Activated naive CD8-positive, alpha-beta T cell treated with anti-CD3 and anti-CD28 coated beads for 36 hours (primary cell): Measurements from ENCODE around the gene FBXO21. TPM values are rescaled to one million over a fixed set of nuclear protein-coding genes. Genes with fewer than 3 reads are reported as not detected.

Experiments used
- DNase-seq: peaks from one replicate; pipeline ENCODE4 v3.0.0; 2021
- H3K27ac Mint-ChIP-seq: one replicate; pipeline ENCODE4 v1.8.0; 2022; ENCODE audit warnings: mild to moderate bottlenecking, moderate library complexity, mixed read lengths
- H3K27me3 Mint-ChIP-seq: one replicate; pipeline ENCODE4 v1.8.0; 2022; ENCODE audit warnings: mild to moderate bottlenecking, mixed read lengths
- H3K36me3 Mint-ChIP-seq: one replicate; pipeline ENCODE4 v1.8.0; 2021; ENCODE audit warnings: mild to moderate bottlenecking, mixed read lengths
- H3K4me1 Mint-ChIP-seq: one replicate; pipeline ENCODE4 v1.8.0; 2021; ENCODE audit warnings: mixed read lengths
- H3K4me3 Mint-ChIP-seq: one replicate; pipeline ENCODE4 v1.8.0; 2022; ENCODE audit warnings: mild to moderate bottlenecking, moderate library complexity, mixed read lengths
- H3K9me3 Mint-ChIP-seq: one replicate; pipeline ENCODE4 v1.8.0; 2022; ENCODE audit warnings: mixed read lengths
- total RNA-seq, 2 experiments: library from RNA; stranded (reverse); gene quantifications; one replicate each; pipeline ENCODE4 v1.2.3, GENCODE V29; 2021

FBXO21 gene
- total RNA-seq, 2 experiments from 2014 or later = 24.3 to 25.8 TPM

- peak overlapping the region; percentile 25 for H3K27ac Mint-ChIP-seq
- no peaks in the 10 kb centered on the region for H3K9me3 Mint-ChIP-seq
- no peak for DNase-seq
- H3K36me3 Mint-ChIP-seq = peaks cover 9% of the 10 kb centered on the region
- H3K4me1 Mint-ChIP-seq = peaks cover 8% of the 10 kb centered on the region
- no peaks in the 10 kb centered on the region for H3K27me3 Mint-ChIP-seq
- no peak overlapping the region for H3K4me3 Mint-ChIP-seq
Measured at GRCh38 chr12:117143008-117143532, 47.2 kb downstream of the FBXO21 start.

GRCh38 chr12:117142094-117142493 lies 48.2 kb downstream of the FBXO21 start:
- Mint-ChIP-seq H3K4me1 (peaks cover 3% of the 10 kb centered on the region), H3K4me3 (no peak overlapping the region), H3K36me3 (peaks cover 6% of the 10 kb centered on the region), H3K9me3 (no peaks in the 10 kb centered on the region), H3K27me3 (no peaks in the 10 kb centered on the region), H3K27ac (no peak overlapping the region)
- no peak for DNase-seq

DNA sequence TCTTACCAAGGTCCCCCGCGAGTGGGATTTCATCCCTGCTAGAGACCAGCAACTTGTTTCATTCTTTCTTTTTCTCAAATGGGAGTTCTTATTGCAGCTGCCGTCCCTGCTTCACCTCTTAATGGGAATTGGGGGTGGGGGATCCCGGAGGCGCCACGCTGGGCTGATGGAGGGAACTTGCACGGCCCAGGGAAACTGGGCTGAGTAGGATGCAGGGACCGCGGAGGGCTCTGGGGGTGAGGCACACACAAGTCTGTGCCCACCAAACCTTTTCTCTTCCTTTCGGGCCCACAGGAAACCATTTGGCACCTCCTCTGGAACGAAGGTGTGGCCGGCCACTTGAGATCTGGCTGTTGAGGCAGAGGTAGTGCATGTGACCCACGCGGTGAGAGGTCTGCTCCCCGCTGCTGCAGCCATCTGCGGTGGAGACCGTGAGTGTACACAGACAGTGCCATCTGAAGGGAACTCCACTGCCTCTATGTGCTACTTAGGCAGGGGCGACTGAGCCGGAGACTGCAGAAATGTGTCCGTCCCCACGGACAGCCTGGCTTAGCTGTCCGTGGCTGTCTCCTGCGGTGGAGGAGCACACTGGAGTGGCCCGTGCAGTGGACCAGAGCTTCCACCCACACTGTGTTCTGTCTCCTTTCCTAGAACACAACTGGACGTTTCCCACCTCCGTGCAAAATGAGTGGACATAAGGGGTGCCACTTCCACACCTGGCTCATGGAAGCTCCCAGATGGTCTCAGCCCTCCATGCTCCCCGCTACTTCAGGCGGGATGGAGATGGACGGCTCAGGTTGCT lies 49.0 kb downstream of the FBXO21 start:
- Mint-ChIP-seq H3K27me3 (no peaks in the 10 kb centered on the region), H3K9me3 (no peaks in the 10 kb centered on the region), H3K4me3 (no peak overlapping the region), H3K4me1 (peaks cover 3% of the 10 kb centered on the region), H3K27ac (no peak overlapping the region), H3K36me3 (peaks cover 4% of the 10 kb centered on the region)
- DNase-seq = no peak

GRCh38 chr12:117140397-117141096 lies 49.7 kb downstream of the FBXO21 start:
- Mint-ChIP-seq H3K27me3 (no peaks in the 10 kb centered on the region), H3K27ac (no peak overlapping the region), H3K4me1 (peaks cover 3% of the 10 kb centered on the region), H3K36me3 (peaks cover 4% of the 10 kb centered on the region), H3K4me3 (no peak overlapping the region), H3K9me3 (no peaks in the 10 kb centered on the region)
- DNase-seq = no peak

DNA sequence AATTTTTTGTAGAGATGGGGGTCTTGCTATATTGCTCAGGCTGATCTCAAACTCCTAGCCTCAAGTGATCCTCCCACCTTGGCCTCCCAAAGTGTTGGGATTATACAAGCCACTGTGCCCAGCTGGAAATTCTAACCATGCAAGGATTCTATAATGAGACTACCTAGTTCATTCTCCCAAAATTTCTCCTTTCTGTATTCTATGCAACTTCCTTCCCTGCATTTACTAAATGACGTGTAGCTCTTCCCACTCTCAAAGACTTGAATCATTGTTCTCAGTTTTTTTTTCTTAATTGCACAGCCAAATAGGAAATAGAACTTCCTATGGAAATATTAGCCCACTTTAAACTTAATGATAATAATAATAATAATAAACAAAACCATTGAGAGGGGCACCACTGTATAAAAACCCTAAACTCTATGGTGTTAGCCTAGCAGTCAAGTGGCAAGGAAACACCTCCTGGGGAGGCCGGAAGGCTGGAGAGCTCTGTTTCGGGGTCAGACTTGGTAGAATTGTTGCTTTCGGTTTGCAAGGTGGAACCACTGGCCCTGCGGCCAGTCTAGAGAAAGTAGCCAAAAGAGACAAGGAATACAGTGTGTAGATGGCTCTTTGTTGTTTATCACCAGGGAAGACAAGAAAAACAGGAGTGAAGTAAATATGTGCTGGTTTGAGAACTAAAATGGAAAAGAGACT lies 51.1 kb downstream of the FBXO21 start:
- no peaks in the 10 kb centered on the region for H3K27me3 Mint-ChIP-seq
- H3K36me3 Mint-ChIP-seq = peaks cover 5% of the 10 kb centered on the region
- DNase-seq = no peak
- no peaks in the 10 kb centered on the region for H3K9me3 Mint-ChIP-seq
- peaks cover 8% of the 10 kb centered on the region for H3K4me1 Mint-ChIP-seq
- no peak overlapping the region for H3K4me3 Mint-ChIP-seq
- H3K27ac Mint-ChIP-seq = no peak overlapping the region

DNA sequence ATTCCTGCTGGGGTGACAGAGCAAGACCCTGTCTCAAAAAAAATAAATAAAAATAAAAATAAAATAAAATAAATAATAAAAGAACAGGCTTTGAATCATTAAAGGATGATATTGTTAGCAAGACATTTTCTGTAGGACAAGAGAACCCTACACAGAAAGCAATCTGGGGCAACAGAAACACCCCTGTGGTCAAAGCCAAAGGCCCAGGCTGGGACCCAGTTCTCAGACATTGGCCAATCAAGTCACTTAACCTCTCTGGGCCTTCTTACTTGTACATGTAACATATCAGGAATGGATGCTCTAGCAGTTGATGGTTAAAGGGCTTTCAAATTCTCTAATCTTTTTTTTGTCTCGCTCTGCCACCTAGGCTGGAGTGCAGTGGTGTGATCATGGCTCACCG lies 55.5 kb downstream of the FBXO21 start:
- Mint-ChIP-seq H3K27me3 (no peaks in the 10 kb centered on the region), H3K4me1 (peaks cover 14% of the 10 kb centered on the region), H3K27ac (no peak overlapping the region), H3K9me3 (no peaks in the 10 kb centered on the region), H3K36me3 (peaks cover 1% of the 10 kb centered on the region), H3K4me3 (no peak overlapping the region)
- no peak for DNase-seq

DNA sequence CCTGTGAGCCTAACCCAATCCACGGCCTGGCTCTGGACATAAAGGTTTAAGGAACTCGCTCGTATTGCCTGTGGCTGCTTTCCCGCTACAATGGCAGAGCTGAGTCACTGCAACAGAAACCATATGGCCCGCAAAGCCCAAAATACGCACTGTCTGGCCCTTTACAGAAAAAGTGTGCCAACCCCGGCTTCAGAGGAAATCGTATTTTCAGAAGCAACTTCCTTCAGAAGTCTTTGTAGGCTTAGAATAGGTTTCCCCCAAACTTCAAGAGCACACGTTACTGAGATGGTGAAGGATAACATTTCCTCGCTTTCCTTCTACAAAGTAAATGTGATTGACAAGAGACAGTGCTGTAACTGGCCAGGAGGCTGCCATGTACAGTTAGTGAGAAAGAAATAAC lies 56.2 kb downstream of the FBXO21 start:
- Mint-ChIP-seq H3K36me3 (peaks cover 1% of the 10 kb centered on the region), H3K4me3 (peak overlapping the region; percentile 29), H3K9me3 (no peaks in the 10 kb centered on the region), H3K27ac (peak overlapping the region; percentile 88), H3K4me1 (peaks cover 14% of the 10 kb centered on the region), H3K27me3 (no peaks in the 10 kb centered on the region)
- peak; percentile 65 for DNase-seq

DNA sequence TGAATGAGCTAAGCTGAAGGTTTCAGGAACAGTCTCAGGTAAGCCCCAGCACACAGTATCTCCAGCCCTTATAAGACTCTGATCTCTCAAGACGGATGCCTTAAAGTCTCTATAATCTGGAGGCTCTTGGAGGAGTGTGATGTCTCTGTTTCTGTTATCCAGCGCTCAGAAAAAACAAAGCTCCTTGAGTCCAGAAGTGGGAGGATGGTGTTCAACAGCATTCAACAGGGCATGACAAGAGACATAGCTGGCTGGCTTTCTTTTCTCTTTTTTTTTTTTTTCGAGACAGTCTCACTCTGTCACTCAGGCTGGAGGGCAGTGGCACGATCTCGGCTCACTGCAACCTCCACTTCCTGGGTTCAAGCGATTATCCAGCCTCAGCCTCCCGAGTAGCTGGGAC lies 59.5 kb downstream of the FBXO21 start:
- peaks cover 7% of the 10 kb centered on the region for H3K9me3 Mint-ChIP-seq
- DNase-seq = no peak
- H3K4me1 Mint-ChIP-seq = peaks cover 14% of the 10 kb centered on the region
- peaks cover 1% of the 10 kb centered on the region for H3K36me3 Mint-ChIP-seq
- no peaks in the 10 kb centered on the region for H3K27me3 Mint-ChIP-seq
- H3K27ac Mint-ChIP-seq = no peak overlapping the region
- H3K4me3 Mint-ChIP-seq = no peak overlapping the region

GRCh38 chr12:117129391-117129790 lies 60.9 kb downstream of the FBXO21 start:
- peaks cover 11% of the 10 kb centered on the region for H3K4me1 Mint-ChIP-seq
- H3K27me3 Mint-ChIP-seq = no peaks in the 10 kb centered on the region
- no peak overlapping the region for H3K27ac Mint-ChIP-seq
- peaks cover 7% of the 10 kb centered on the region for H3K9me3 Mint-ChIP-seq
- H3K4me3 Mint-ChIP-seq = no peak overlapping the region
- no peak for DNase-seq
- H3K36me3 Mint-ChIP-seq = peaks cover 1% of the 10 kb centered on the region

- no peaks in the 10 kb centered on the region for H3K36me3 Mint-ChIP-seq
- H3K9me3 Mint-ChIP-seq = peaks cover 7% of the 10 kb centered on the region
- H3K27ac Mint-ChIP-seq = no peak overlapping the region
- peaks cover 1% of the 10 kb centered on the region for H3K4me1 Mint-ChIP-seq
- H3K4me3 Mint-ChIP-seq = no peak overlapping the region
- DNase-seq = no peak
- H3K27me3 Mint-ChIP-seq = no peaks in the 10 kb centered on the region
Measured at GRCh38 chr12:117127933-117128823, 62.1 kb downstream of the FBXO21 start.

GRCh38 chr12:117126335-117126734 lies 63.9 kb downstream of the FBXO21 start:
- Mint-ChIP-seq H3K36me3 (no peaks in the 10 kb centered on the region), H3K27ac (no peak overlapping the region), H3K4me3 (no peak overlapping the region), H3K9me3 (peaks cover 7% of the 10 kb centered on the region), H3K27me3 (no peaks in the 10 kb centered on the region), H3K4me1 (peaks cover 1% of the 10 kb centered on the region)
- DNase-seq = no peak

DNA sequence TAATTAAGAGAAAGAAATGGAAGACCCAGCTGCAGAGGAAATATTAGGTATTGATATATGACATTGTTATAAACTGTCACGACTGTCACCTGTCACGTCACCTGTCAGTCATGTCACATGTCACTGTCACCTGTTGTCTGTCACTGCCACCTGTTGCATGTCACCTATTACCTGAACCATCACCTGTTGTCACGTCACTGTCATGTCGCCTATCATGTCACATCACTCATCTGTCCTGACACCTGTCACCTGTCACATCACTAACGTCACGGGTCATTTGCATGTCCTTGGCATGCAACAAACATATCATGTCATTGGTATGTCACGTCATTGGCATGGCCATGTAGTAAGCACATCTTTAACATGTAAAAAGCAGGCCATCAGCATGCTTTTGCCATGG lies 64.5 kb downstream of the FBXO21 start:
- Mint-ChIP-seq H3K9me3 (peaks cover 7% of the 10 kb centered on the region), H3K4me1 (peaks cover 1% of the 10 kb centered on the region), H3K4me3 (no peak overlapping the region), H3K36me3 (no peaks in the 10 kb centered on the region), H3K27ac (no peak overlapping the region), H3K27me3 (no peaks in the 10 kb centered on the region)
- DNase-seq = no peak

DNA sequence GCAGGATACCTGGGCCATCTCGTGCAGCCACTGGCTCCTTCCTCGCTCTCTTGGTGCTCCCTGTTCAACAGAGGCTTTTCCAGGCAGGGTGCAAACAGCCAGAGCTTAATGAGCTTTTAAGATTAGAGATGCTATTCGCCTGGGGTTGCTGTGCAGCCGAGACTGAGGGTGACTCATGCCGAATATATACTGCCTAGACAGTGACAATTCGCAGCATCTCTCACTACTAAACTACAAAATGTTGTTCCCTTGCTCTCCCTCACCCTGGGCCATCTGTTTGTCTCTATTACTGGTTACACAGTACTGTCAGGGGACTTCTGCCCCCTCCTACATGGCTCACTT lies 65.0 kb downstream of the FBXO21 start:
- Mint-ChIP-seq H3K27ac (no peak overlapping the region), H3K27me3 (no peaks in the 10 kb centered on the region), H3K4me1 (peaks cover 1% of the 10 kb centered on the region), H3K36me3 (no peaks in the 10 kb centered on the region), H3K4me3 (no peak overlapping the region), H3K9me3 (peaks cover 7% of the 10 kb centered on the region)
- no peak for DNase-seq

GRCh38 chr12:117124421-117125271 lies 65.6 kb downstream of the FBXO21 start:
- Mint-ChIP-seq H3K36me3 (no peaks in the 10 kb centered on the region), H3K9me3 (peaks cover 7% of the 10 kb centered on the region), H3K27ac (no peak overlapping the region), H3K4me3 (no peak overlapping the region), H3K27me3 (no peaks in the 10 kb centered on the region), H3K4me1 (peaks cover 1% of the 10 kb centered on the region)
- no peak for DNase-seq
